IMR-90 (cell line): Measurements from ENCODE around the gene SLC25A14. TPM values are rescaled to one million over a fixed set of nuclear protein-coding genes. Genes with fewer than 3 reads are reported as not detected.

ENCODE experiments used
- ATAC-seq: fragments of 200-7000 bp; cut with Tn5 transposase; 2 replicates; pipeline ENCODE4 v1.9.1; 2020; ENCODE audit warnings: low read depth, mild to moderate bottlenecking, moderate library complexity
- BruUV-seq: library from RNA; stranded (reverse); fragments of 400-500 nt; replicated peaks from 2 replicates; lab custom pipeline; 2021; lab: Mats Ljungman, UMichigan
- CTCF ChIA-PET: fragments of 300-600 bp; formaldehyde crosslinking; extraction: SDS; loops from one replicate; lab custom pipeline; 2021; ENCODE audit warnings: antibody characterized with exemption; lab: Yijun Ruan, JAX
- POLR2A ChIA-PET: fragments of 300-600 bp; sonication (Branson Sonifier 250); formaldehyde crosslinking; loops from one replicate; lab custom pipeline; 2022; ENCODE audit warnings: antibody characterized with exemption; ENCODE audit not compliant: unreplicated experiment; lab: Charles Lee
- DNase-seq: peaks from one replicate; pipeline ENCODE4 v3.0.0; 2013
- H2AFZ ChIP-seq: replicated peaks from 2 replicates; pipeline ENCODE3; 2013; ENCODE audit warnings: low read length, mild to moderate bottlenecking; ENCODE audit not compliant: poor library complexity
- H2AK5ac ChIP-seq: 2 replicates; pipeline ENCODE4 v1.6.1; 2013; ENCODE audit warnings: low read depth, low read length, inconsistent platforms
- H2AK9ac ChIP-seq: replicated peaks from 2 replicates; pipeline ENCODE3; 2013; ENCODE audit warnings: mild to moderate bottlenecking, low read depth, low read length, moderate library complexity; ENCODE audit not compliant: poor library complexity
- H2BK120ac ChIP-seq: 2 replicates; pipeline ENCODE4 v1.6.1; 2013; ENCODE audit warnings: low read depth, low read length, inconsistent platforms
- H2BK15ac ChIP-seq: 3 replicates; pipeline ENCODE4 v1.6.1; 2013; ENCODE audit warnings: low read depth, low read length, inconsistent platforms
- H2BK20ac ChIP-seq: 2 replicates; pipeline ENCODE4 v1.6.1; 2013; ENCODE audit warnings: low read depth, mild to moderate bottlenecking, inconsistent platforms, low read length, moderate library complexity
- H2BK5ac ChIP-seq: 2 replicates; pipeline ENCODE4 v1.6.1; 2013; ENCODE audit warnings: mild to moderate bottlenecking, low read depth, low read length, inconsistent platforms; ENCODE audit not compliant: poor library complexity, severe bottlenecking
- H3K14ac ChIP-seq: replicated peaks from 2 replicates; pipeline ENCODE4 v1.6.1; 2013; ENCODE audit warnings: low read depth, low read length, inconsistent platforms
- H3K18ac ChIP-seq: 2 replicates; pipeline ENCODE4 v1.6.1; 2013; ENCODE audit warnings: low read depth, low read length, control low read depth
- H3K23ac ChIP-seq: 2 replicates; pipeline ENCODE4 v1.6.1; 2013; ENCODE audit warnings: low read depth, low read length, inconsistent platforms
- H3K27ac ChIP-seq: 2 replicates; pipeline ENCODE4 v1.5.1; 2013; ENCODE audit warnings: mild to moderate bottlenecking, control low read depth, low read length; ENCODE audit not compliant: insufficient read depth
- H3K27me3 ChIP-seq: 2 replicates; pipeline ENCODE4 v1.6.1; 2013; ENCODE audit warnings: low read length; ENCODE audit not compliant: control insufficient read depth, insufficient read depth
- H3K36me3 ChIP-seq: 2 replicates; pipeline ENCODE4 v1.6.1; 2013; ENCODE audit warnings: low read length, mixed read lengths; ENCODE audit not compliant: control insufficient read depth, insufficient read depth
- H3K4ac ChIP-seq: 2 replicates; pipeline ENCODE4 v1.6.1; 2013; ENCODE audit warnings: low read depth, low read length, inconsistent platforms
- H3K4me1 ChIP-seq: 2 replicates; pipeline ENCODE4 v1.6.1; 2013; ENCODE audit warnings: low read length, mixed read lengths; ENCODE audit not compliant: control insufficient read depth, insufficient read depth
- H3K4me2 ChIP-seq: 2 replicates; pipeline ENCODE4 v1.6.1; 2013; ENCODE audit warnings: low read depth, mild to moderate bottlenecking, control low read depth, low read length, moderate library complexity
- H3K4me3 ChIP-seq: 2 replicates; pipeline ENCODE4 v1.5.1; 2013; ENCODE audit warnings: low read depth, mild to moderate bottlenecking, control low read depth, low read length, moderate library complexity; ENCODE audit not compliant: insufficient read depth
- H3K56ac ChIP-seq: 2 replicates; pipeline ENCODE4 v1.6.1; 2013; ENCODE audit warnings: low read length, inconsistent platforms; ENCODE audit not compliant: insufficient read depth; ENCODE audit errors: extremely low read depth
- H3K79me1 ChIP-seq, 2 experiments: 2 replicates each; pipeline ENCODE4 v1.6.1; 2013; ENCODE audit warnings: low read length in 2 of 2, inconsistent platforms in 1 of 2, low read depth in 1 of 2
- H3K9ac ChIP-seq: 2 replicates; pipeline ENCODE4 v1.6.1; 2013; ENCODE audit warnings: low read depth, low read length, control low read depth
- H3K9me1 ChIP-seq: 2 replicates; pipeline ENCODE4 v1.6.1; 2013; ENCODE audit warnings: low read length, inconsistent platforms; ENCODE audit not compliant: insufficient read depth
- H3K9me3 ChIP-seq: 2 replicates; pipeline ENCODE4 v1.6.1; 2013; ENCODE audit warnings: low read length; ENCODE audit not compliant: control insufficient read depth, insufficient read depth
- H4K20me1 ChIP-seq: 2 replicates; pipeline ENCODE4 v1.6.1; 2013; ENCODE audit warnings: low read length, inconsistent platforms; ENCODE audit not compliant: insufficient read depth
- H4K5ac ChIP-seq: 2 replicates; pipeline ENCODE4 v1.6.1; 2013; ENCODE audit warnings: mild to moderate bottlenecking, low read depth, low read length, control low read depth
- H4K8ac ChIP-seq, 2 experiments: 2 replicates each; pipeline ENCODE4 v1.6.1; 2013; ENCODE audit warnings: low read depth in 2 of 2, low read length in 2 of 2, control low read depth in 1 of 2, inconsistent platforms in 1 of 2
- H4K91ac ChIP-seq: 2 replicates; pipeline ENCODE4 v1.6.1; 2013; ENCODE audit warnings: low read depth, low read length, inconsistent platforms; ENCODE audit not compliant: insufficient read depth
- CHD1 ChIP-seq: IDR thresholded peaks from 2 replicates; pipeline ENCODE4 v1.6.1; 2012; ENCODE audit warnings: low read depth, low read length, improper control_type of control experiment
- USF2 ChIP-seq: fragments of 150-350 bp; IDR thresholded peaks from 2 replicates; pipeline ENCODE4 v1.6.1; 2017; ENCODE audit warnings: mild to moderate bottlenecking, antibody characterized with exemption, low read length, low read depth
- WGBS, 2 experiments: methylation state at CpG; one replicate each; pipeline versions ENCODE4 v1.1.5 to v1.1.7; 2013; ENCODE audit warnings: missing lambda C conversion rate in 2 of 2; ENCODE audit not compliant: insufficient read length in 1 of 2; ENCODE audit errors: extremely low coverage in 2 of 2; 5-methylcytosine and 5-hydroxymethylcytosine counted together
- dilution Hi-C: fragments of 300-500 bp; cut with HindIII; formaldehyde crosslinking; loops from one replicate; pipeline ENCODE4 v1.14.3; 2018; ENCODE audit warnings: low sequenced_read_pairs; ENCODE audit not compliant: unreplicated experiment
- in situ Hi-C: fragments of 300-500 bp; cut with MboI; formaldehyde crosslinking; loops from 3 replicates; pipeline ENCODE4 v1.14.3; 2019; ENCODE audit warnings: low sequenced_read_pairs, inconsistent platforms, mixed read lengths
- intact Hi-C: fragments of 100-400 bp; cut with micrococcal nuclease; formaldehyde crosslinking; loops from 2 replicates; pipeline ENCODE4 v1.10.0; 2022
- polyA plus RNA-seq, 3 experiments: library from polyadenylated mRNA; depleted of rRNA; stranded (reverse); fragments of >200 nt; gene quantifications; 2 replicates each; pipeline ENCODE4 v1.2.3, GENCODE V29; 2012; ENCODE audit warnings: low replicate concordance in 1 of 3
- total RNA-seq: library from RNA; depleted of rRNA; stranded (reverse); fragments of >200 nt; gene quantifications from 2 replicates; pipeline ENCODE4 v1.2.3, GENCODE V29; 2012

Gene SLC25A14
- total and polyA plus RNA-seq, 2 of the 4 experiments (the other 2 are of a cell fraction) = 13.8 TPM

- dilution Hi-C loops = no loop called here
- Histone ChIP-seq H2BK15ac (no peak overlapping the region), H3K9ac (no peak overlapping the region), H2BK120ac (no peak overlapping the region), H3K79me1 (no peaks in the 10 kb centered on the region), H3K36me3 (no peaks in the 10 kb centered on the region), H4K5ac (no peak overlapping the region), H3K14ac (no peak overlapping the region), H3K23ac (no peak overlapping the region), H3K27me3 (peaks cover 2% of the 10 kb centered on the region; the same call in 1 of the 2 replicates), H3K56ac (no peak overlapping the region), H2AK9ac (no peak overlapping the region), H3K18ac (no peak overlapping the region), H2AFZ (no peak overlapping the region), H3K27ac (no peak overlapping the region), H3K9me3 (no peaks in the 10 kb centered on the region), H3K4me1 (peaks cover 3% of the 10 kb centered on the region; the same call in 1 of the 2 replicates), H4K91ac (no peak overlapping the region; the same call in 1 of the 2 replicates), H3K4me3 (no peak overlapping the region), H4K8ac (no peak overlapping the region), H4K20me1 (no peaks in the 10 kb centered on the region), H3K9me1 (no peaks in the 10 kb centered on the region; the same call in 1 of the 2 replicates), H2BK20ac (no peak overlapping the region), H2BK5ac (peak overlapping the region; percentile 8), H3K4me2 (no peak overlapping the region), H3K4ac (no peak overlapping the region; the same call in 1 of the 2 replicates), H2AK5ac (no peak overlapping the region)
- ChIA-PET POLR2A (no interaction called here), CTCF (interaction anchor here (0.6 kb wide), 1 partner anchor 1220 kb away, joined by 3 read pairs; no protein-coding TSS in a partner anchor)
- in situ Hi-C loops = loop anchor here (25.0 kb wide), 1 partner anchor 91 kb away; the partner anchor contains the start of gene GPR119
- TF ChIP-seq USF2 (no peak), CHD1 (no peak)
- DNase-seq (no peak), ATAC-seq (no peak)
- WGBS, 2 experiments = no CpG with 5 or more reads among the region's 3 CpGs
- no TSS peak for BruUV-seq
- intact Hi-C loops = no loop called here
These were observed 43.4 kb upstream of the SLC25A14 start for GRCh38 chrX:130296297-130296678.
